Fibroblast of skin of left biceps (primary cell): ENCODE results near the gene SMARCA4.
"Not testable (repeated sequence)": the region's sequence is repeated elsewhere in the genome, so short reads cannot be mapped to it uniquely, and the experiment has no call there.

Experiments used
- DNase-seq, 2 experiments: peaks; one replicate each; pipeline ENCODE4 v3.0.0-alpha.2; 2013; ENCODE audit warnings: low read depth in 2 of 2

Gene SMARCA4

GRCh38 chr19:11064831-11065303 lies 104.0 kb downstream of the SMARCA4 start:
- no peak for DNase-seq

GRCh38 chr19:11066326-11066725 lies 105.5 kb downstream of the SMARCA4 start:
- DNase-seq, result no peak

GRCh38 chr19:11067356-11068113 lies 106.7 kb downstream of the SMARCA4 start:
- no peak for DNase-seq

GRCh38 chr19:11069561-11069960 lies 108.7 kb downstream of the SMARCA4 start:
- DNase-seq, result no peak

GRCh38 chr19:11070123-11070522 lies 109.3 kb downstream of the SMARCA4 start:
- DNase-seq, result no peak

GRCh38 chr19:11073568-11073967 lies 112.7 kb downstream of the SMARCA4 start:
- DNase-seq, result no peak

- DNase-seq, result not testable (repeated sequence)
Measured at GRCh38 chr19:11076792-11077191, 116.0 kb downstream of the SMARCA4 start.

GRCh38 chr19:11078893-11079292 lies 118.1 kb downstream of the SMARCA4 start:
- DNase-seq, result no peak

- no peak for DNase-seq
Measured at GRCh38 chr19:11079999-11080398, 119.2 kb downstream of the SMARCA4 start.

GRCh38 chr19:11087870-11088505 lies 127.2 kb downstream of the SMARCA4 start:
- no peak for DNase-seq

GRCh38 chr19:11088506-11089253 lies 127.8 kb downstream of the SMARCA4 start:
- no peak for DNase-seq

GRCh38 chr19:11089254-11090013 lies 128.6 kb downstream of the SMARCA4 start, which contains the start of gene LDLR:
LDLR (plus strand) TSS chr19:11089463; CDS start chr19:11089549, 86 bp downstream.
- peak; percentile 72 to 76 for DNase-seq

- DNase-seq, result not testable (repeated sequence)
Measured at GRCh38 chr19:11090014-11090263, 129.1 kb downstream of the SMARCA4 start.

GRCh38 chr19:11090264-11090996 lies 129.6 kb downstream of the SMARCA4 start:
- DNase-seq, result peak; percentile 83 to 86

GRCh38 chr19:11090997-11091702 lies 130.3 kb downstream of the SMARCA4 start:
- DNase-seq, result no peak

GRCh38 chr19:11091703-11092153 lies 130.9 kb downstream of the SMARCA4 start:
- peak; percentile 81 to 83 for DNase-seq

- no peak for DNase-seq
Measured at GRCh38 chr19:11092181-11092538, 131.3 kb downstream of the SMARCA4 start.

GRCh38 chr19:11093689-11094238 lies 132.9 kb downstream of the SMARCA4 start:
- no peak for DNase-seq

GRCh38 chr19:11094520-11094894 lies 133.7 kb downstream of the SMARCA4 start:
- DNase-seq, result no peak

GRCh38 chr19:11096210-11096841 lies 135.5 kb downstream of the SMARCA4 start:
- DNase-seq, result peak; percentile 59 to 61
